Cardiac septum (tissue), 1 donor: ENCODE measurements around the gene HCK. TPM values are rescaled to one million over a fixed set of nuclear protein-coding genes. Genes with fewer than 3 reads are reported as not detected.
"Not testable (repeated sequence)": the region's sequence is repeated elsewhere in the genome, so short reads cannot be mapped to it uniquely, and the experiment has no call there.

Source experiments
- DNase-seq: peaks from one replicate; pipeline ENCODE4 v3.0.0-alpha.2; 2020; ENCODE audit warnings: low spot score
- intact Hi-C: fragments of 100-400 bp; cut with DNase I; formaldehyde crosslinking; loops from one replicate; pipeline ENCODE4 v1.14.0; 2022
- total RNA-seq: library from RNA; stranded (reverse); fragmentation: NEBNext Ultra II Directional; extraction: Animal tissue kit (Norgen Biotek cat#: 25700); gene quantifications from one replicate; pipeline ENCODE4 v1.2.1, GENCODE V29; 2021
- donor health status: DM: no; HTN: no; CAD: no.

HCK gene
- total RNA-seq, 1 donor from 2014 or later = 5.5 TPM

GRCh38 chr20:32083469-32083868 is 31.4 kb downstream of the HCK start:
- intact Hi-C loops = no loop called here
- no peak for DNase-seq

- no peak for DNase-seq
- intact Hi-C loops = no loop called here
Observed at GRCh38 chr20:32087070-32087469, 35.0 kb downstream of the HCK start.

GRCh38 chr20:32088759-32089158 is 36.7 kb downstream of the HCK start:
- DNase-seq = no peak
- intact Hi-C loops = no loop called here

GRCh38 chr20:32089637-32090362 is 37.8 kb downstream of the HCK start:
- DNase-seq = no peak
- intact Hi-C loops = loop anchor here (5.0 kb wide), 1 partner anchor 237 kb away; no protein-coding TSS in a partner anchor

- intact Hi-C loops = loop anchor here (5.0 kb wide), 1 partner anchor 240 kb away; no protein-coding TSS in a partner anchor
- peak; percentile 82 for DNase-seq
Observed at GRCh38 chr20:32091888-32092346, 39.9 kb downstream of the HCK start.

- intact Hi-C loops = no loop called here
- no peak for DNase-seq
Observed at GRCh38 chr20:32098786-32099185, 46.7 kb downstream of the HCK start.

GRCh38 chr20:32108814-32109391 is 56.9 kb downstream of the HCK start:
- DNase-seq = no peak
- intact Hi-C loops = loop anchor here (2.0 kb wide), 2 partner anchors 100 to 250 kb away; partner anchors contain the start of gene ASXL1

- intact Hi-C loops = loop anchor here (2.0 kb wide), 2 partner anchors 99 to 249 kb away; partner anchors contain the start of gene ASXL1
Observed at GRCh38 chr20:32109392-32110172, 57.5 kb downstream of the HCK start, which contains the start of gene TM9SF4. TM9SF4 (plus strand) TSS chr20:32109714; CDS start chr20:32109741, 27 bp downstream.

GRCh38 chr20:32110173-32110704 is 58.2 kb downstream of the HCK start:
- no peak for DNase-seq
- intact Hi-C loops = no loop called here

More at GRCh38 chr20:32109392-32110172, 57.5 kb downstream of the HCK start, which contains the start of gene TM9SF4:
- DNase-seq = peak; percentile 93

- DNase-seq = no peak
Observed at GRCh38 chr20:32110727-32111126, 58.7 kb downstream of the HCK start.

GRCh38 chr20:32111156-32111686 is 59.2 kb downstream of the HCK start:
- no peak for DNase-seq
- intact Hi-C loops = no loop called here

More at GRCh38 chr20:32110727-32111126, 58.7 kb downstream of the HCK start:
- intact Hi-C loops = no loop called here

GRCh38 chr20:32111753-32112152 is 59.7 kb downstream of the HCK start:
- DNase-seq = no peak
- intact Hi-C loops = no loop called here

GRCh38 chr20:32112841-32113240 is 60.8 kb downstream of the HCK start:
- intact Hi-C loops = no loop called here
- peak; percentile 80 for DNase-seq

- DNase-seq = no peak
- intact Hi-C loops = no loop called here
Observed at GRCh38 chr20:32113591-32114260, 61.7 kb downstream of the HCK start.

GRCh38 chr20:32114305-32114960 is 62.4 kb downstream of the HCK start:
- intact Hi-C loops = no loop called here
- no peak for DNase-seq

GRCh38 chr20:32115211-32115767 is 63.2 kb downstream of the HCK start:
- no peak for DNase-seq
- intact Hi-C loops = no loop called here

- intact Hi-C loops = no loop called here
- DNase-seq = no peak
Observed at GRCh38 chr20:32116079-32116521, 64.1 kb downstream of the HCK start.

- intact Hi-C loops, DNase-seq: not testable (repeated sequence)
Observed at GRCh38 chr20:32116796-32117195, 64.8 kb downstream of the HCK start.
